ENCODE measurements around the gene ZFHX2. TPM values are rescaled to one million over a fixed set of nuclear protein-coding genes. Genes with fewer than 3 reads are reported as not detected.
A peak's percentile ranks its signal among the peaks of the same experiment; 100 is the strongest.

Gene ZFHX2
- total and polyA plus RNA-seq, 2 of the 13 experiments (the other 11 are each of a cell fraction or from before 2014, with no cell fraction given): 0.17 to 0.44 TPM

GRCh38 chr14:23567186-23568020 lies 15.8 kb upstream of the ZFHX2 start, which contains the start of gene AP1G2 (continued):
- TF ChIP-seq SETDB1 (CRISPR knock-in tag; IDR thresholded peaks at IDR 0.05; ENCODE audit: borderline replicate concordance) (no peak), ZNF772 (CRISPR knock-in tag; IDR thresholded peaks at IDR 0.05) (no peak; the same call in none of the 2 replicates), REPIN1 (CRISPR knock-in tag; IDR thresholded peaks at IDR 0.05; ENCODE audit: borderline replicate concordance, low read depth) (peak; percentile 90), ZNF737 (CRISPR knock-in tag; IDR thresholded peaks at IDR 0.05; ENCODE audit: borderline replicate concordance) (peak; percentile 90; the same call in 1 of the 2 replicates), KDM1A (CRISPR knock-in tag; IDR thresholded peaks at IDR 0.05) (peak; percentile 82), ZNF251 (CRISPR knock-in tag; IDR thresholded peaks at IDR 0.05) (no peak; the same call in none of the 2 replicates), ZBTB1 (CRISPR knock-in tag; IDR thresholded peaks at IDR 0.05; ENCODE audit: borderline replicate concordance) (0 out of 2 replicates have a peak, but pooled peaks have one; percentile 82), ZMAT3 (CRISPR knock-in tag; conservative IDR thresholded peaks at IDR 0.05) (peak; percentile 98), ZHX1 (CRISPR knock-in tag; IDR thresholded peaks at IDR 0.05; ENCODE audit: low read depth) (peak; percentile 90), ZNF616 (CRISPR knock-in tag; IDR thresholded peaks at IDR 0.05; ENCODE audit: low read depth) (peak; percentile 95), TBL1XR1 (IDR thresholded peaks at IDR 0.05; ENCODE audit: borderline replicate concordance, low read length, partially characterized antibody) (no peak), ZBTB8A (CRISPR knock-in tag; IDR thresholded peaks at IDR 0.05; ENCODE audit: borderline replicate concordance, low read depth) (peak; percentile 88; the same call in 1 of the 2 replicates), ZNF704 (CRISPR knock-in tag; IDR thresholded peaks at IDR 0.05; ENCODE audit: borderline replicate concordance) (peak; percentile 91; the same call in 1 of the 2 replicates), ZNF777 (CRISPR knock-in tag; IDR thresholded peaks at IDR 0.05) (peak; percentile 45; the same call in 1 of the 2 replicates), AKNA (CRISPR knock-in tag; IDR thresholded peaks at IDR 0.05; ENCODE audit: borderline replicate concordance) (no peak), ZNF382 (CRISPR knock-in tag; IDR thresholded peaks at IDR 0.05; ENCODE audit: borderline replicate concordance) (no peak), SAFB2 (CRISPR knock-in tag; IDR thresholded peaks at IDR 0.05; ENCODE audit: borderline replicate concordance, low read depth) (peak; percentile 10; the same call in 1 of the 2 replicates), TGIF2 (CRISPR knock-in tag; IDR thresholded peaks at IDR 0.05) (peak; percentile 81), POLR2A (IDR thresholded peaks at IDR 0.05; ENCODE audit: insufficient read depth in 1 of 2, low read depth in 2 of 2, low read length in 2 of 2) (peak in 1 of 2 experiments; percentile 83; a peak in 2 of 4 replicates)

All from HepG2 (cell line).